Measurements from ENCODE around the gene HOXB6.

DNA sequence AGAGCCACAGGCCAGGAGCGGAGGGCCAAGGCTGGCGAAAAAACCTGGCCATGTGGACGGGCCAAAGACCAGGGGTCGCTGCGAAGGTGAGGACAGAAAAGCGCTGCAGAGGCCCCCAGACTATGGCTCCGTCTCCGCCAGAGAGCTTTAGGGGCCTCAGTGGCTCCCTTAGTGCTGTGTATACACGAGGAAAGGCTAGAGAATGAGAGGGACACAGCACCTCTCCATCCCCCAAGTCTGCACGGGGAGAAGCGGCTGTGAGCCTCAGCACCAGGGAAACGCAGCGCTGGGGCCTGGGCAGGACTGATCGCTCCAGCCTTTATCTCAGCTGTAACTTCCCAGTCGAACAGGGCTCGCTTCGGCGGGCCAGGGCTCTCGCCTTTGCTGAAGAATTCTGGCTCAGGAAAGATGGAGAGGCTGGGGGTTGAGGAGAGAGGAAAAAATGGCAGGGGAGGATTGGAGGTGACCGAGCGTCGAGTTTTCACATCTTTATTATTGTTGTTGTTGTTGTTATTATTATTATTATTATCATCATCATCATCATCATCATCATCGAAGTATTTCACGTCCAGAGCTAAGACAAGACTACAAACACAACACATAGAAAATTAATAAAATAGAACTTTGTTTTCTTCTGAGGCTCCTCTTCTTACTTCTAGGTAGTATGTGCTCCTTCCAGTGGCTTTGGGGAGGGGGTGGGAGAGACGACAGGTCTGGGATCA, 9.3 kb downstream of the HOXB6 start:
- TF ChIP-seq, protein P1, sequence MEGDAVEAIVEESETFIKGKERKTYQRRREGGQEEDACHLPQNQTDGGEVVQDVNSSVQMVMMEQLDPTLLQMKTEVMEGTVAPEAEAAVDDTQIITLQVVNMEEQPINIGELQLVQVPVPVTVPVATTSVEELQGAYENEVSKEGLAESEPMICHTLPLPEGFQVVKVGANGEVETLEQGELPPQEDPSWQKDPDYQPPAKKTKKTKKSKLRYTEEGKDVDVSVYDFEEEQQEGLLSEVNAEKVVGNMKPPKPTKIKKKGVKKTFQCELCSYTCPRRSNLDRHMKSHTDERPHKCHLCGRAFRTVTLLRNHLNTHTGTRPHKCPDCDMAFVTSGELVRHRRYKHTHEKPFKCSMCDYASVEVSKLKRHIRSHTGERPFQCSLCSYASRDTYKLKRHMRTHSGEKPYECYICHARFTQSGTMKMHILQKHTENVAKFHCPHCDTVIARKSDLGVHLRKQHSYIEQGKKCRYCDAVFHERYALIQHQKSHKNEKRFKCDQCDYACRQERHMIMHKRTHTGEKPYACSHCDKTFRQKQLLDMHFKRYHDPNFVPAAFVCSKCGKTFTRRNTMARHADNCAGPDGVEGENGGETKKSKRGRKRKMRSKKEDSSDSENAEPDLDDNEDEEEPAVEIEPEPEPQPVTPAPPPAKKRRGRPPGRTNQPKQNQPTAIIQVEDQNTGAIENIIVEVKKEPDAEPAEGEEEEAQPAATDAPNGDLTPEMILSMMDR (IDR thresholded peaks at IDR 0.05): no peak
- TF ChIP-seq EP300 (IDR thresholded peaks at IDR 0.05): no peak
- TF ChIP-seq POLR2A (IDR thresholded peaks at IDR 0.05): no peak

Data from ovary (tissue), 3 donors.